AG09309 (cell line): ENCODE results near the gene NEK1.

Experiments
- DNase-seq: peaks from one replicate; pipeline ENCODE4 v3.0.0-alpha.2; 2010; ENCODE audit warnings: low read depth
- H3K4me3 ChIP-seq: 2 replicates; pipeline ENCODE4 v1.5.1; 2011; ENCODE audit warnings: mild to moderate bottlenecking, low read depth, low read length, moderate library complexity; ENCODE audit not compliant: control insufficient read depth
- CTCF ChIP-seq: IDR thresholded peaks from 2 replicates; pipeline ENCODE4 v1.5.1; 2011; ENCODE audit warnings: mild to moderate bottlenecking, low read depth, low read length, inconsistent platforms; ENCODE audit not compliant: insufficient read depth, control insufficient read depth; ENCODE audit errors: missing control alignments

The NEK1 gene

DNA sequence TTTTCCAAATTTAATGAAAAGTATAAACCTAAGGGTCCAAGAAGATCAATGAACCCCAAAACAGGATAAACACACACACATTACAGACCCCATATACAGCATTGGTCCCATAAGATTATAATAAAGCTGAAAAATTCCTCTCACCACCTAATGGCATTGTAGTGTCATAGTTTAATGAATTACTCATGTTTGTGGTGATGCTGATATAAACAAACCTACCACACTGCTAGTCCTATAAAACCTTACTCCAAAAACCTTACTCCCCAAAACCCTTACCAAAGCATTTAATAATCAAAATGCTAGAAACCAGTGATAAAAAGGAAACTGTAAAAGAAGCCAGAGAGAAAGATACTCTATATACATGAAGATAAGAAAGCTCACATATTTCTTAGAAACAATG lies 193.5 kb downstream of the NEK1 start:
- DNase-seq = no peak
- no peak for TF ChIP-seq CTCF
- H3K4me3 ChIP-seq = no peak overlapping the region

GRCh38 chr4:169417629-169418282 lies 194.6 kb downstream of the NEK1 start:
- H3K4me3 ChIP-seq = no peak overlapping the region
- no peak for DNase-seq
- no peak for TF ChIP-seq CTCF

- DNase-seq = no peak
- H3K4me3 ChIP-seq = no peak overlapping the region
- TF ChIP-seq CTCF = no peak
Measured at GRCh38 chr4:169416997-169417396, 195.4 kb downstream of the NEK1 start.

GRCh38 chr4:169416461-169416860 lies 195.9 kb downstream of the NEK1 start:
- no peak overlapping the region for H3K4me3 ChIP-seq
- no peak for DNase-seq
- TF ChIP-seq CTCF = no peak

GRCh38 chr4:169414913-169415312 lies 197.5 kb downstream of the NEK1 start:
- H3K4me3 ChIP-seq = no peak overlapping the region
- no peak for TF ChIP-seq CTCF
- DNase-seq = no peak

DNA sequence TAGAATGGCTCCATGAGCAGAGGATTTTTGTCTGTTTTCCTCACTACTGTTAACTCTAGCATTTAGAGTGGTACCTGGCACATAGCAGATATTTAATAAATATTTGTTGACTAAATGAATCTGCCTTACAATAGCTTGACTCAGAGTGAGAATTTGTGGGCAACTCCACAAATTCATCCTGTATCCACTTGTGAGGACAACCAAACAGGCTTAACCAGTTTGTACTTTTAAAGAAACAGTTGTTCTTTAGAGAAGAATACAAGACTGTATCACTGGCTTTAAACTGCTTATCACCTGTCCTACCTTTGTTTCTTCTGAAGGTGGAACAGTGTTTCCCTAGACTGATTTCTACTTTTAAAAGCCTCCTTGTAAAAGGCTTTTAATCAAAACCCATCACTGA lies 200.3 kb downstream of the NEK1 start:
- TF ChIP-seq CTCF = no peak
- H3K4me3 ChIP-seq = no peak overlapping the region
- DNase-seq = no peak
